ENCODE measurements around the gene PCYT1B.
A peak's percentile ranks its signal among the peaks of the same experiment; 100 is the strongest.
"Not testable (repeated sequence)": the region's sequence is repeated elsewhere in the genome, so short reads cannot be mapped to it uniquely, and the experiment has no call there.

PCYT1B gene

DNA sequence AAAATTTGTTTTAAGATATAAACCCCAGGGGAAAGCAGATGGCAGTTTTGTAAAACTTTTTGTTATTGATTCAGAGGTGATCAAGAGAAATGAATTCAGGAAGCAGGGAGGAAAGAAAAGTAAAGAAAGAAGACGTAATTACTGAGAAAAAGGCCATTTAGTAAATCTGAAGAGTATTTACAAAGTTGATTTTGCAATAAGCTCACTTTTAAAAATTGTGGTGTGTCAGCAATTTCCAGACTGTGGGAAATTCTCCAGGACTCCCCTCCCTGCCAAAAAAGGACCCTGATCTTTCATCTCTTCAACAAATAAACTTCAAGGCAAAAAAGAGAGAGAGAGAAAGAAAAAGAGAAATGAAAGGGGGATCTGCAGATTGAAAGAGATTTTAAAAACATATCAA lies 36.6 kb downstream of the PCYT1B start:
- DNase-seq (ENCODE audit: low read depth, low spot score) = peak; percentile 39
- no peak for TF ChIP-seq FOXP2 (optimal IDR thresholded peaks at IDR 0.05; ENCODE audit: control extremely low read depth, extremely low read length, insufficient read depth)
- no peak for TF ChIP-seq EZH2 (IDR thresholded peaks at IDR 0.05)
- 0 out of 2 replicates have a peak overlapping the region, but pooled peaks have one; percentile 2 for H3K4me3 ChIP-seq

GRCh38 chrX:24607616-24608015 lies 39.5 kb downstream of the PCYT1B start:
- Histone ChIP-seq H3K27ac (no peak overlapping the region), H3K4me3 (no peak overlapping the region), H3K9ac (ENCODE audit: insufficient read length) (no peak overlapping the region), H3K9me3 (ENCODE audit: low read depth, low read length) (no peaks in the 10 kb centered on the region), H3K36me3 (ENCODE audit: insufficient read depth, low read length) (no peaks in the 10 kb centered on the region)
- TF ChIP-seq EZH2 (IDR thresholded peaks at IDR 0.05) (no peak), FOXP2 (optimal IDR thresholded peaks at IDR 0.05; ENCODE audit: control extremely low read depth, extremely low read length, insufficient read depth) (no peak)
- DNase-seq (ENCODE audit: low read depth, low spot score) = no peak

More for the DNA sequence above, 36.6 kb downstream of the PCYT1B start:
- Histone ChIP-seq H3K27ac (peak overlapping the region; percentile 81), H3K36me3 (ENCODE audit: insufficient read depth, low read length) (no peaks in the 10 kb centered on the region), H3K9ac (ENCODE audit: insufficient read length) (no peak overlapping the region), H3K9me3 (ENCODE audit: low read depth, low read length) (no peaks in the 10 kb centered on the region)

DNA sequence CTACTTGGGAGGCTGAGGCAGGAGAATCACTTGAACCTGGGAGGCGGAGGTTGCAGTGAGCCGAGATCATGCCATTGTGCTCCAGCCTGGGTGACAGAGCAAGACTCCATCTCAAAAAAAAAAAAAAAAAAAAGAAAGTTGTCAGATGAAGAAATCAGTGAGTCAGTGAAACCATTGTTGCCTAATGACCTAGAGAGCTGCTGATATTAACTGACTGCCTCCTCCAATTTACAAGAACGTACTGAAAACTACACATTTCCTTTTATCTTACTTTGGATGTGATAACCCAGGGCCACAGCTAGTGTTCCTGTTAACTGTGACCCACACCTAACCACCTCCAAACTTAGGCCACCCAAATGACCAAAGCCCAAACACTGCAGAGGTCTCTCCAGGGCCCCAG lies 41.2 kb downstream of the PCYT1B start:
- H3K4me3 ChIP-seq; DNase-seq (ENCODE audit: low read depth, low spot score); H3K9ac ChIP-seq (ENCODE audit: insufficient read length); H3K27ac ChIP-seq; H3K9me3 ChIP-seq (ENCODE audit: low read depth, low read length); H3K36me3 ChIP-seq (ENCODE audit: insufficient read depth, low read length): not testable (repeated sequence)

- TF ChIP-seq POLR2AphosphoS5 (IDR thresholded peaks at IDR 0.05; ENCODE audit: borderline replicate concordance, low read depth, low read length) = no peak
- TF ChIP-seq FOXP2 (optimal IDR thresholded peaks at IDR 0.05; ENCODE audit: control extremely low read depth, extremely low read length, insufficient read depth) = no peak
- no peak for TF ChIP-seq EZH2 (IDR thresholded peaks at IDR 0.05)
- Histone ChIP-seq H3K36me3 (ENCODE audit: insufficient read depth, low read length) (no peaks in the 10 kb centered on the region), H3K27ac (no peak overlapping the region), H3K9me3 (ENCODE audit: low read depth, low read length) (no peaks in the 10 kb centered on the region), H3K9ac (ENCODE audit: insufficient read length) (no peak overlapping the region), H3K4me3 (no peak overlapping the region)
- no peak for DNase-seq (ENCODE audit: low read depth, low spot score)
These were observed 44.0 kb downstream of the PCYT1B start for GRCh38 chrX:24603191-24603590.

GRCh38 chrX:24601858-24602257 lies 45.3 kb downstream of the PCYT1B start:
- no peak overlapping the region for H3K27ac ChIP-seq
- no peaks in the 10 kb centered on the region for H3K9me3 ChIP-seq (ENCODE audit: low read depth, low read length)
- H3K36me3 ChIP-seq (ENCODE audit: insufficient read depth, low read length) = no peaks in the 10 kb centered on the region
- no peak overlapping the region for H3K4me3 ChIP-seq
- DNase-seq (ENCODE audit: low read depth, low spot score) = no peak
- H3K9ac ChIP-seq (ENCODE audit: insufficient read length) = no peak overlapping the region
- TF ChIP-seq FOXP2 (optimal IDR thresholded peaks at IDR 0.05; ENCODE audit: control extremely low read depth, extremely low read length, insufficient read depth) (no peak), POLR2AphosphoS5 (IDR thresholded peaks at IDR 0.05; ENCODE audit: borderline replicate concordance, low read depth, low read length) (no peak), EZH2 (IDR thresholded peaks at IDR 0.05) (no peak)

DNA sequence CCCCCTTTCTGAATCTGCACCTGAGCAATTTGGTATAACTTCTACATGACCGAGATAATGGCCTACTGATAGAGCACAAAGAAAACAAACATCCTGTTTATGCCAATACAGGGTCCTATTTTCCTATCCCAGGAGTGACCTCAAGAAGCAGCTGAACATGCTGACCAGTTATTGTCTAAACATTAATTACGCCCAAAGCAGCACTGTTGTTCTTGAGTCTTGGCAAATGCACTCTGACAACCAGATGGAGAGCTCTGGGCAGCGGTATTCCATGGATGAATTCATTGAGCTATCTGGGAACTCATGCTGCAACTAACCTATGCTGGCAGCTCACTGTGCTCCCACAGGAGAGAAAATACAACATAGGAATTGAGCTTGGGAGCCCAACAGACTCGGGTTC lies 52.6 kb downstream of the PCYT1B start:
- DNase-seq (ENCODE audit: low read depth, low spot score) = no peak
- Histone ChIP-seq H3K4me3 (no peak overlapping the region), H3K27ac (no peak overlapping the region), H3K9me3 (ENCODE audit: low read depth, low read length) (no peaks in the 10 kb centered on the region), H3K9ac (ENCODE audit: insufficient read length) (no peak overlapping the region), H3K36me3 (ENCODE audit: insufficient read depth, low read length) (no peaks in the 10 kb centered on the region)
- no peak for TF ChIP-seq POLR2AphosphoS5 (IDR thresholded peaks at IDR 0.05; ENCODE audit: borderline replicate concordance, low read depth, low read length)

DNA sequence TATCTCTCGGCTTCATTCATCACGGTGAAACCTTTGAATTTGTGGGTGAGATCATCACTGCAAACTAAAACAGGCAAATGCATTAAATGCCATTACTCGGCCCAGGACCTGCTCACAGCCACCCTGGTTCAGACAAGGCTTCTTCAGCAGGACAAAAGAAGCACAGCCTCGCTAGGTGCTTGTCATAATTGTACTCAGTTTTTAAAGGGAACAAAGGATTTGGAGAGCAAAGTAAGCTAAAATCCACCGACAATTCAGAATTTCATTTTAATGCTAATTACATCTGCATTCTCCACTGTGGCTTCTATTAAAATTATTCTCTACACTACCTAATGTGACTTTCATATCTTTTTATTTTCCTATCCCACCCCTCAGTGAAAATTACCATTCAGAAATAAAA lies 57.0 kb downstream of the PCYT1B start:
- no peak overlapping the region for H3K4me3 ChIP-seq
- DNase-seq (ENCODE audit: low read depth, low spot score) = no peak
- H3K9ac ChIP-seq (ENCODE audit: insufficient read length) = no peak overlapping the region
- H3K36me3 ChIP-seq (ENCODE audit: insufficient read depth, low read length) = no peaks in the 10 kb centered on the region
- no peak overlapping the region for H3K27ac ChIP-seq
- TF ChIP-seq EZH2 (IDR thresholded peaks at IDR 0.05) (no peak), FOXP2 (optimal IDR thresholded peaks at IDR 0.05; ENCODE audit: control extremely low read depth, extremely low read length, insufficient read depth) (no peak), POLR2AphosphoS5 (IDR thresholded peaks at IDR 0.05; ENCODE audit: borderline replicate concordance, low read depth, low read length) (no peak)
- no peaks in the 10 kb centered on the region for H3K9me3 ChIP-seq (ENCODE audit: low read depth, low read length)

DNA sequence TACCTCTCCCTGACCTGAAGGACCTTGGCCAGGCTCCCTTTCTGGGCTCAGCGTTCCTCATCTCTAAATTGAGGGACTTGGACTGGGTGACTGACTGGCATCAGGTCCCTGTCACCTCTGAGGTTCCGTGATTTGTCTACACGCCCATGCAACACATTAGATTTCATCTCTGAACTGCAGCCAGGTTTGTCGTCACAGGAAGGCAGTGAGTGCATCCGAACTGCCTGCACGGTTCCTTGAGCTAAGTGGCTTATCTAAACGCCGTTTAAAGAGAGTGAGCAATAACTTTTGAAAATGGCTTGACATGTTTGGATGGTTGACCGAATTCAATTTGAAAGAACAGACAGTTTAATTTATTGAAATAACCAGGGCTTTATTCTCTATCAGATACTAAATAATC lies 70.1 kb downstream of the PCYT1B start:
- DNase-seq (ENCODE audit: low read depth, low spot score) = no peak
- no peak overlapping the region for H3K9ac ChIP-seq (ENCODE audit: insufficient read length)
- H3K9me3 ChIP-seq (ENCODE audit: low read depth, low read length) = no peaks in the 10 kb centered on the region
- TF ChIP-seq POLR2AphosphoS5 (IDR thresholded peaks at IDR 0.05; ENCODE audit: borderline replicate concordance, low read depth, low read length) (no peak), FOXP2 (optimal IDR thresholded peaks at IDR 0.05; ENCODE audit: control extremely low read depth, extremely low read length, insufficient read depth) (no peak), EZH2 (IDR thresholded peaks at IDR 0.05) (no peak)
- no peak overlapping the region for H3K27ac ChIP-seq
- H3K4me3 ChIP-seq = no peak overlapping the region
- no peaks in the 10 kb centered on the region for H3K36me3 ChIP-seq (ENCODE audit: insufficient read depth, low read length)

GRCh38 chrX:24575496-24575895 lies 71.7 kb downstream of the PCYT1B start:
- no peak for DNase-seq (ENCODE audit: low read depth, low spot score)
- H3K4me3 ChIP-seq = no peak overlapping the region
- no peaks in the 10 kb centered on the region for H3K36me3 ChIP-seq (ENCODE audit: insufficient read depth, low read length)
- H3K9me3 ChIP-seq (ENCODE audit: low read depth, low read length) = no peaks in the 10 kb centered on the region
- no peak overlapping the region for H3K9ac ChIP-seq (ENCODE audit: insufficient read length)
- no peak for TF ChIP-seq EZH2 (IDR thresholded peaks at IDR 0.05)
- TF ChIP-seq POLR2AphosphoS5 (IDR thresholded peaks at IDR 0.05; ENCODE audit: borderline replicate concordance, low read depth, low read length) = no peak
- no peak for TF ChIP-seq FOXP2 (optimal IDR thresholded peaks at IDR 0.05; ENCODE audit: control extremely low read depth, extremely low read length, insufficient read depth)
- no peak overlapping the region for H3K27ac ChIP-seq

All from SK-N-MC (cell line).